SK-N-SH (cell line): ENCODE results near the gene C13orf46. TPM values are rescaled to one million over a fixed set of nuclear protein-coding genes. Genes with fewer than 3 reads are reported as not detected.

ENCODE experiments used
- CTCF ChIA-PET: fragments of 300-600, 350-600 bp; formaldehyde crosslinking; extraction: SDS; loops from one replicate; lab custom pipeline; 2021; lab: Yijun Ruan, JAX
- POLR2A ChIA-PET: fragments of 350-600 bp; sonication (Branson Sonifier 250); formaldehyde crosslinking; extraction: SDS; loops from one replicate; lab custom pipeline; 2020; ENCODE audit warnings: antibody characterized with exemption, inconsistent platforms; lab: Yijun Ruan, JAX
- DNase-seq: peaks from one replicate; pipeline ENCODE4 v3.0.0; 2012
- H2AFZ ChIP-seq: fragments of 200-600 bp; sonication (generic); 2 replicates; pipeline ENCODE4 v1.8.1; 2016; ENCODE audit warnings: antibody characterized with exemption, mild to moderate bottlenecking, low read depth
- H3F3A ChIP-seq: fragments of 200-600 bp; sonication (generic); replicated peaks from 2 replicates; pipeline ENCODE3; 2016; ENCODE audit warnings: antibody characterized with exemption, mild to moderate bottlenecking; ENCODE audit not compliant: insufficient read depth
- H3K27ac ChIP-seq, 2 experiments: fragments of 200-500 bp in 1 of 2; fragments of 200-600 bp in 1 of 2; sonication (Bioruptor generic) in 1 of 2; sonication (generic), shearing (Covaris generic) in 1 of 2; 2 replicates each; pipeline versions ENCODE4 v1.5.1 to v1.6.1; 2014 to 2016; ENCODE audit warnings: low read depth in 2 of 2, inconsistent platforms in 1 of 2, low read length in 1 of 2, mild to moderate bottlenecking in 1 of 2, mixed read lengths in 1 of 2
- H3K27me3 ChIP-seq: fragments of 200-600 bp; sonication (generic), shearing (Covaris generic); 2 replicates; pipeline ENCODE4 v1.6.1; 2016; ENCODE audit warnings: mixed run types; ENCODE audit not compliant: insufficient read depth
- H3K36me3 ChIP-seq, 2 experiments: fragments of 200-500 bp in 1 of 2; fragments of 200-600 bp in 1 of 2; sonication (Bioruptor generic) in 1 of 2; sonication (generic) in 1 of 2; replicated peaks in 1 of 2; 2 replicates each; pipeline versions ENCODE3 to v1.5.1; 2014 to 2016; ENCODE audit warnings: low read length in 1 of 2, mild to moderate bottlenecking in 1 of 2; ENCODE audit not compliant: insufficient read depth in 2 of 2, control insufficient read depth in 1 of 2
- H3K4me1 ChIP-seq, 2 experiments: fragments of 200-500 bp in 1 of 2; fragments of 200-600 bp in 1 of 2; sonication (Bioruptor generic) in 1 of 2; sonication (generic), shearing (Covaris generic) in 1 of 2; 2 replicates each; pipeline versions ENCODE4 v1.5.1 to v1.6.1; 2014 to 2016; ENCODE audit warnings: low read depth in 1 of 2, low read length in 1 of 2, mixed run types in 1 of 2; ENCODE audit not compliant: insufficient read depth in 2 of 2, control insufficient read depth in 1 of 2
- H3K4me2 ChIP-seq: fragments of 200-600 bp; sonication (generic), shearing (Covaris generic); 2 replicates; pipeline ENCODE4 v1.6.1; 2017; ENCODE audit warnings: mixed run types
- H3K4me3 ChIP-seq, 2 experiments: fragments of 200-500 bp in 1 of 2; fragments of 200-600 bp in 1 of 2; sonication (Bioruptor generic) in 1 of 2; sonication (generic), shearing (Covaris generic) in 1 of 2; 2 replicates each; pipeline versions ENCODE4 v1.5.1 to v1.8.1; 2014 to 2016; ENCODE audit warnings: low read depth in 2 of 2, inconsistent platforms in 1 of 2, low read length in 1 of 2, mild to moderate bottlenecking in 1 of 2, mixed read lengths in 1 of 2, moderate library complexity in 1 of 2
- H3K79me2 ChIP-seq: fragments of 200-600 bp; sonication (generic); 2 replicates; pipeline ENCODE4 v1.8.1; 2017; ENCODE audit warnings: mild to moderate bottlenecking; ENCODE audit not compliant: insufficient read depth
- H3K9ac ChIP-seq: fragments of 200-600 bp; sonication (generic); 2 replicates; pipeline ENCODE4 v1.6.1; 2017; ENCODE audit warnings: mixed run types
- H3K9me2 ChIP-seq: fragments of 200-600 bp; sonication (generic); 2 replicates; pipeline ENCODE4 v1.6.1; 2017; ENCODE audit warnings: mixed run types
- H3K9me3 ChIP-seq: fragments of 200-600 bp; sonication (generic); 2 replicates; pipeline ENCODE4 v1.6.1; 2017; ENCODE audit warnings: mixed run types, mild to moderate bottlenecking, moderate library complexity
- H4K20me1 ChIP-seq: fragments of 200-600 bp; sonication (generic); 2 replicates; pipeline ENCODE4 v1.6.1; 2017; ENCODE audit warnings: mild to moderate bottlenecking, mixed run types; ENCODE audit not compliant: insufficient read depth
- CTCF ChIP-seq: fragments of 200-600 bp; sonication (generic); IDR thresholded peaks from 2 replicates; pipeline ENCODE4 v1.6.1; 2017; ENCODE audit warnings: antibody characterized with exemption, mild to moderate bottlenecking, moderate library complexity
- EP300 ChIP-seq, 2 experiments: IDR thresholded peaks; 2 replicates each; pipeline versions ENCODE4 v1.4.0 to v1.6.1; 2012; ENCODE audit warnings: borderline replicate concordance in 1 of 2, low read depth in 1 of 2, low read length in 1 of 2
- EZH2phosphoT487 ChIP-seq: fragments of 200-600 bp; sonication (generic); IDR thresholded peaks from 2 replicates; pipeline ENCODE4 v1.6.1; 2017; ENCODE audit warnings: low read depth, mixed run types, mild to moderate bottlenecking, antibody characterized with exemption, moderate library complexity, borderline replicate concordance
- FOSL2 ChIP-seq: IDR thresholded peaks from 2 replicates; pipeline ENCODE4 v1.4.0; 2012; ENCODE audit warnings: low read depth, mild to moderate bottlenecking, moderate library complexity, borderline replicate concordance
- FOXJ3 ChIP-seq: sonication (generic); formaldehyde crosslinking; IDR thresholded peaks from 2 replicates; pipeline ENCODE4 v1.5.1; 2020; ENCODE audit warnings: mild to moderate bottlenecking, missing genetic modification reagents
- FOXM1 ChIP-seq: IDR thresholded peaks from 2 replicates; pipeline ENCODE4 v1.4.0; 2012; ENCODE audit warnings: low read depth, mild to moderate bottlenecking
- GATA2 ChIP-seq: sonication (generic); formaldehyde crosslinking; IDR thresholded peaks from 2 replicates; pipeline ENCODE4 v1.5.0; 2020; ENCODE audit warnings: mild to moderate bottlenecking, missing genetic modification reagents
- JUND ChIP-seq: IDR thresholded peaks from 2 replicates; pipeline ENCODE4 v1.4.0; 2012
- MAX ChIP-seq: IDR thresholded peaks from 2 replicates; pipeline ENCODE4 v1.4.0; 2012; ENCODE audit warnings: low read depth
- MEF2A ChIP-seq: IDR thresholded peaks from 2 replicates; pipeline ENCODE4 v1.4.0; 2012; ENCODE audit warnings: low read depth, borderline replicate concordance
- NRF1 ChIP-seq: IDR thresholded peaks from 2 replicates; pipeline ENCODE4 v1.6.1; 2012; ENCODE audit warnings: low read depth, mild to moderate bottlenecking, low read length
- POLR2AphosphoS5 ChIP-seq: IDR thresholded peaks from 2 replicates; pipeline ENCODE4 v1.6.1; 2012; ENCODE audit warnings: low read depth, low read length
- RCOR1 ChIP-seq: fragments of 150-350 bp; IDR thresholded peaks from 2 replicates; pipeline ENCODE4 v1.6.1; 2017; ENCODE audit warnings: antibody characterized with exemption, low read length
- REST ChIP-seq: IDR thresholded peaks from 2 replicates; pipeline ENCODE4 v1.6.1; 2012; ENCODE audit warnings: mild to moderate bottlenecking, low read depth, low read length, moderate library complexity
- RFX5 ChIP-seq: IDR thresholded peaks from 2 replicates; pipeline ENCODE4 v1.6.1; 2012; ENCODE audit warnings: mild to moderate bottlenecking, improper control_type of control experiment, low read length
- RXRA ChIP-seq: IDR thresholded peaks from 2 replicates; pipeline ENCODE4 v1.4.0; 2012; ENCODE audit warnings: low read depth, mild to moderate bottlenecking, borderline replicate concordance
- SIN3A ChIP-seq: IDR thresholded peaks from 2 replicates; pipeline ENCODE4 v1.6.1; 2012; ENCODE audit warnings: low read depth, mild to moderate bottlenecking, low read length, moderate library complexity, borderline replicate concordance
- SMC3 ChIP-seq: IDR thresholded peaks from 2 replicates; pipeline ENCODE4 v1.6.1; 2012; ENCODE audit warnings: low read depth, low read length, improper control_type of control experiment
- TEAD4 ChIP-seq: IDR thresholded peaks from 2 replicates; pipeline ENCODE4 v1.4.0; 2012; ENCODE audit warnings: mild to moderate bottlenecking, borderline replicate concordance; ENCODE audit not compliant: insufficient read depth
- USF1 ChIP-seq: IDR thresholded peaks from 2 replicates; pipeline ENCODE4 v1.4.0; 2012; ENCODE audit warnings: low read depth, borderline replicate concordance
- YY1 ChIP-seq: IDR thresholded peaks from 2 replicates; pipeline ENCODE4 v1.4.0; 2012; ENCODE audit warnings: low read depth, mild to moderate bottlenecking
- WGBS: methylation state at CpG from one replicate; pipeline ENCODE4 v1.1.6; 2017; ENCODE audit warnings: low lambda C conversion rate; 5-methylcytosine and 5-hydroxymethylcytosine counted together
- polyA plus RNA-seq, 3 experiments: library from polyadenylated mRNA; depleted of rRNA; stranded (reverse); fragments of >200 nt; gene quantifications; 2 replicates each; pipeline ENCODE4 v1.2.3, GENCODE V29; 2012

The C13orf46 gene
- polyA plus RNA-seq, 1 of the 3 experiments (the other 2 are of a cell fraction): 1.7 TPM

GRCh38 chr13:113991676-113992179 lies 17.9 kb upstream of the C13orf46 start:
- no peak overlapping the region for H3K4me2 ChIP-seq

GRCh38 chr13:113991191-113991669 lies 17.4 kb upstream of the C13orf46 start:
- Histone ChIP-seq H3K9ac (no peak overlapping the region), H3F3A (no peaks in the 10 kb centered on the region), H2AFZ (no peak overlapping the region), H3K79me2 (no peaks in the 10 kb centered on the region), H3K27me3 (no peaks in the 10 kb centered on the region), H3K4me1 (peaks cover 0 to 15% of the 10 kb centered on the region in 2 experiments; a peak in 1 of 4 replicates), H3K9me3 (no peaks in the 10 kb centered on the region), H3K36me3 (peaks cover 25 to 35% of the 10 kb centered on the region in 2 experiments), H3K4me3 (no peak overlapping the region), H4K20me1 (no peaks in the 10 kb centered on the region), H3K4me2 (no peak overlapping the region), H3K9me2 (no peaks in the 10 kb centered on the region), H3K27ac (0 out of 4 replicates have a peak overlapping the region, but pooled peaks of 1 of the 2 experiments have one; percentile 31)
- POLR2A ChIA-PET: no interaction called here
- WGBS: 70% methylated on average over 4 of the region's 10 CpGs
- CTCF ChIA-PET: interaction anchor here (0.8 to 1.1 kb wide), 2 partner anchors 13 to 236 kb away, joined by 3 read pairs; no protein-coding TSS in a partner anchor
- DNase-seq: peak; percentile 80
- no peak for TF ChIP-seq SIN3A
- TF ChIP-seq YY1: no peak
- TF ChIP-seq MEF2A: no peak
- TF ChIP-seq EP300 (IDR thresholded peaks at IDR 0.05; ENCODE audit: borderline replicate concordance in 1 of 2, low read depth in 1 of 2, low read length in 1 of 2): no peak; a peak in 1 of 4 replicates
- TF ChIP-seq JUND: no peak
- TF ChIP-seq TEAD4: no peak
- no peak for TF ChIP-seq FOXM1
- TF ChIP-seq REST: no peak
- no peak for TF ChIP-seq NRF1
- TF ChIP-seq EZH2phosphoT487: no peak
- TF ChIP-seq SMC3: no peak
- peak; percentile 98 for TF ChIP-seq RCOR1
- peak; percentile 61; the same call in 1 of the 2 replicates for TF ChIP-seq GATA2 (CRISPR knock-in tag)
- no peak for TF ChIP-seq USF1
- no peak for TF ChIP-seq FOSL2
- TF ChIP-seq CTCF: no peak
- no peak for TF ChIP-seq MAX
- 0 out of 2 replicates have a peak, but pooled peaks have one; percentile 30 for TF ChIP-seq FOXJ3 (CRISPR knock-in tag)

More at GRCh38 chr13:113991676-113992179, 17.9 kb upstream of the C13orf46 start:
- Histone ChIP-seq H3F3A (no peaks in the 10 kb centered on the region), H3K27me3 (no peaks in the 10 kb centered on the region), H3K4me1 (peaks cover 0 to 15% of the 10 kb centered on the region in 2 experiments; a peak in 1 of 4 replicates), H4K20me1 (no peaks in the 10 kb centered on the region), H2AFZ (no peak overlapping the region), H3K9me2 (no peaks in the 10 kb centered on the region), H3K9ac (no peak overlapping the region), H3K79me2 (no peaks in the 10 kb centered on the region), H3K4me3 (no peak overlapping the region), H3K36me3 (peaks cover 30 to 35% of the 10 kb centered on the region in 2 experiments), H3K9me3 (no peaks in the 10 kb centered on the region), H3K27ac (no peak overlapping the region)
- DNase-seq: no peak
- 95% methylated on average over 11 of the region's 11 CpGs for WGBS
- CTCF ChIA-PET: interaction anchor here (1.1 kb wide), 1 partner anchor 14 kb away, joined by 3 read pairs; no protein-coding TSS in a partner anchor
- POLR2A ChIA-PET: no interaction called here
- TF ChIP-seq RXRA (no peak), POLR2AphosphoS5 (no peak), RFX5 (no peak)
